Measurements from ENCODE around the gene IL17RB.

Gene IL17RB

GRCh38 chr3:53813876-53814275 lies 32.5 kb upstream of the IL17RB start:
- H4K20me1 ChIP-seq (ENCODE audit: insufficient read depth, low read length, poor library complexity, severe bottlenecking) = no peaks in the 10 kb centered on the region
- no peaks in the 10 kb centered on the region for H3K36me3 ChIP-seq (ENCODE audit: insufficient read depth, low read length)
- no peak overlapping the region for H2AFZ ChIP-seq (ENCODE audit: low read length)
- no peaks in the 10 kb centered on the region for H3K4me1 ChIP-seq (ENCODE audit: insufficient read depth, low read length, poor library complexity, severe bottlenecking)
- H3K4me3 ChIP-seq (ENCODE audit: low read length, poor library complexity, severe bottlenecking) = no peak overlapping the region
- H3K79me2 ChIP-seq (ENCODE audit: insufficient read depth, low read length) = no peaks in the 10 kb centered on the region
- no peaks in the 10 kb centered on the region for H3K27me3 ChIP-seq (ENCODE audit: insufficient read depth, low read length, poor library complexity, severe bottlenecking)
- no peaks in the 10 kb centered on the region for H3K9me2 ChIP-seq (replicated peaks; ENCODE audit: low read depth, low read length)
- H3K9ac ChIP-seq (ENCODE audit: low read depth, low read length, poor library complexity, severe bottlenecking) = no peak overlapping the region
- no peak for TF ChIP-seq EZH2phosphoT487 (IDR thresholded peaks at IDR 0.05; ENCODE audit: borderline replicate concordance)
- TF ChIP-seq CTCF (conservative IDR thresholded peaks at IDR 0.05; ENCODE audit: low read length) = no peak
- no peaks in the 10 kb centered on the region for H3F3A ChIP-seq (ENCODE audit: low read depth)
- H3K4me2 ChIP-seq (ENCODE audit: low read depth, low read length, poor library complexity, severe bottlenecking) = no peak overlapping the region
- H3K9me3 ChIP-seq (ENCODE audit: insufficient read depth, low read depth, low read length) = no peaks in the 10 kb centered on the region

- H3K4me2 ChIP-seq (ENCODE audit: low read depth, low read length, poor library complexity, severe bottlenecking) = no peak overlapping the region
- H3K4me1 ChIP-seq (ENCODE audit: insufficient read depth, low read length, poor library complexity, severe bottlenecking) = no peaks in the 10 kb centered on the region
- no peaks in the 10 kb centered on the region for H3K79me2 ChIP-seq (ENCODE audit: insufficient read depth, low read length)
- no peak overlapping the region for H3K4me3 ChIP-seq (ENCODE audit: low read length, poor library complexity, severe bottlenecking)
- H3K9me2 ChIP-seq (replicated peaks; ENCODE audit: low read depth, low read length) = no peaks in the 10 kb centered on the region
- H3K36me3 ChIP-seq (ENCODE audit: insufficient read depth, low read length) = no peaks in the 10 kb centered on the region
- no peak overlapping the region for H3K9ac ChIP-seq (ENCODE audit: low read depth, low read length, poor library complexity, severe bottlenecking)
- TF ChIP-seq EZH2phosphoT487 (IDR thresholded peaks at IDR 0.05; ENCODE audit: borderline replicate concordance) = no peak
- no peaks in the 10 kb centered on the region for H4K20me1 ChIP-seq (ENCODE audit: insufficient read depth, low read length, poor library complexity, severe bottlenecking)
- no peaks in the 10 kb centered on the region for H3K27me3 ChIP-seq (ENCODE audit: insufficient read depth, low read length, poor library complexity, severe bottlenecking)
- H3K9me3 ChIP-seq (ENCODE audit: insufficient read depth, low read depth, low read length) = no peaks in the 10 kb centered on the region
- no peaks in the 10 kb centered on the region for H3F3A ChIP-seq (ENCODE audit: low read depth)
- H2AFZ ChIP-seq (ENCODE audit: low read length) = no peak overlapping the region
These were observed 31.3 kb upstream of the IL17RB start for GRCh38 chr3:53815067-53815466.

GRCh38 chr3:53815651-53816050 lies 30.7 kb upstream of the IL17RB start:
- no peaks in the 10 kb centered on the region for H3K79me2 ChIP-seq (ENCODE audit: insufficient read depth, low read length)
- no peaks in the 10 kb centered on the region for H3K9me2 ChIP-seq (replicated peaks; ENCODE audit: low read depth, low read length)
- H3K27me3 ChIP-seq (ENCODE audit: insufficient read depth, low read length, poor library complexity, severe bottlenecking) = no peaks in the 10 kb centered on the region
- H2AFZ ChIP-seq (ENCODE audit: low read length) = no peak overlapping the region
- no peaks in the 10 kb centered on the region for H4K20me1 ChIP-seq (ENCODE audit: insufficient read depth, low read length, poor library complexity, severe bottlenecking)
- no peak for TF ChIP-seq EZH2phosphoT487 (IDR thresholded peaks at IDR 0.05; ENCODE audit: borderline replicate concordance)
- TF ChIP-seq CTCF (conservative IDR thresholded peaks at IDR 0.05; ENCODE audit: low read length) = no peak
- no peak overlapping the region for H3K9ac ChIP-seq (ENCODE audit: low read depth, low read length, poor library complexity, severe bottlenecking)
- H3F3A ChIP-seq (ENCODE audit: low read depth) = no peaks in the 10 kb centered on the region
- H3K4me3 ChIP-seq (ENCODE audit: low read length, poor library complexity, severe bottlenecking) = no peak overlapping the region
- no peaks in the 10 kb centered on the region for H3K36me3 ChIP-seq (ENCODE audit: insufficient read depth, low read length)
- H3K9me3 ChIP-seq (ENCODE audit: insufficient read depth, low read depth, low read length) = no peaks in the 10 kb centered on the region
- no peaks in the 10 kb centered on the region for H3K4me1 ChIP-seq (ENCODE audit: insufficient read depth, low read length, poor library complexity, severe bottlenecking)
- H3K4me2 ChIP-seq (ENCODE audit: low read depth, low read length, poor library complexity, severe bottlenecking) = no peak overlapping the region

- H2AFZ ChIP-seq (ENCODE audit: low read length) = no peak overlapping the region
- no peaks in the 10 kb centered on the region for H3K27me3 ChIP-seq (ENCODE audit: insufficient read depth, low read length, poor library complexity, severe bottlenecking)
- no peaks in the 10 kb centered on the region for H3K79me2 ChIP-seq (ENCODE audit: insufficient read depth, low read length)
- H3K9me2 ChIP-seq (replicated peaks; ENCODE audit: low read depth, low read length) = no peaks in the 10 kb centered on the region
- no peaks in the 10 kb centered on the region for H3F3A ChIP-seq (ENCODE audit: low read depth)
- H3K4me3 ChIP-seq (ENCODE audit: low read length, poor library complexity, severe bottlenecking) = no peak overlapping the region
- TF ChIP-seq CTCF (conservative IDR thresholded peaks at IDR 0.05; ENCODE audit: low read length) (no peak), EZH2phosphoT487 (IDR thresholded peaks at IDR 0.05; ENCODE audit: borderline replicate concordance) (no peak)
- H3K4me2 ChIP-seq (ENCODE audit: low read depth, low read length, poor library complexity, severe bottlenecking) = no peak overlapping the region
- H4K20me1 ChIP-seq (ENCODE audit: insufficient read depth, low read length, poor library complexity, severe bottlenecking) = no peaks in the 10 kb centered on the region
- no peaks in the 10 kb centered on the region for H3K36me3 ChIP-seq (ENCODE audit: insufficient read depth, low read length)
- H3K9me3 ChIP-seq (ENCODE audit: insufficient read depth, low read depth, low read length) = no peaks in the 10 kb centered on the region
- H3K9ac ChIP-seq (ENCODE audit: low read depth, low read length, poor library complexity, severe bottlenecking) = no peak overlapping the region
- no peaks in the 10 kb centered on the region for H3K4me1 ChIP-seq (ENCODE audit: insufficient read depth, low read length, poor library complexity, severe bottlenecking)
These were observed 29.9 kb upstream of the IL17RB start for GRCh38 chr3:53816425-53816824.
